GM21526 (cell line): ENCODE data around the gene ZNF853.
"Not testable (repeated sequence)": the region's sequence is repeated elsewhere in the genome, so short reads cannot be mapped to it uniquely, and the experiment has no call there.

ENCODE experiments used
- ATAC-seq: cut with Tn5 transposase; IDR thresholded peaks from one replicate; pipeline ENCODE4 v1.9.1; 2021; ENCODE audit warnings: moderate library complexity; ENCODE audit not compliant: unreplicated experiment, low FRiP score

The ZNF853 gene

GRCh38 chr7:6634971-6635370 is 19.6 kb downstream of the ZNF853 start:
- not testable (repeated sequence) for ATAC-seq

- ATAC-seq: peak; percentile 50
Observed at GRCh38 chr7:6636741-6637543, 21.5 kb downstream of the ZNF853 start, which contains the start of gene ZNF316. Gene ZNF316, plus strand, starts transcription at chr7:6637318. Its CDS starts 5,092 bp downstream, at chr7:6642410.

DNA sequence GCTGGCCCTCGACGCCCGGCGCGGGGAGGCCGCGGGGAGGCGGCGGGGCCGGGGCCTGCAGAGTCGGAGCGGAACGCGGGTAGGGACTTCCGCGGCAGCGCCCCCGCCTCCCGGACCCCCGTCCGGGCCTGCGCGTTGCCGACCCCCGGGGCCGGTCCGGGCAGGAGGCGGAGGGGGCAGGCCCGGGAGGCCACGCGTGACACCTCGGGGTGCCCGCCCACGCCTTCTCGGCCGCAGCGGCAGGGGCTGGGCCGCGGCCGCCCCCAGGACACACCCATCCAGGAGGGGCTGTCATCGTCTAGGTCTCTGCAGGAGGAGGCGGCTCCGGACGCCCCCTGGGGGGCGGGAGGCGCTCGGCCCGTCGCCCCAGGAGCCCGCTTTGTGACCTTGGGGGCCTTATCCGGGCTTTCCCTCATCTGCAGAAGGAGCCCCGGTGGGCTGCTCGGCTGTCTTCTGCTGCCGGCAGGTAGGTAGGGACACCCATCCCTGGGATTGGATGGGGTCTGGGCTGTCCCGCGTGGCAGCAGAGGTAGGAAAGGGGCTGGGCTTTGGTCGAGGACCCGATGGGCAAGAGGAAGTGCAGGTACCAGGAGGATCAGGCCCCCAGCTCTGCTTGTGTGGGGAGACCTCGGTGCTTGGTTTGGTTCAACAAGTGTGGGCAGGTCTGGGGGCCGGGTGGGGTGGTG is 22.3 kb downstream of the ZNF853 start:
- peak; percentile 65 for ATAC-seq

DNA sequence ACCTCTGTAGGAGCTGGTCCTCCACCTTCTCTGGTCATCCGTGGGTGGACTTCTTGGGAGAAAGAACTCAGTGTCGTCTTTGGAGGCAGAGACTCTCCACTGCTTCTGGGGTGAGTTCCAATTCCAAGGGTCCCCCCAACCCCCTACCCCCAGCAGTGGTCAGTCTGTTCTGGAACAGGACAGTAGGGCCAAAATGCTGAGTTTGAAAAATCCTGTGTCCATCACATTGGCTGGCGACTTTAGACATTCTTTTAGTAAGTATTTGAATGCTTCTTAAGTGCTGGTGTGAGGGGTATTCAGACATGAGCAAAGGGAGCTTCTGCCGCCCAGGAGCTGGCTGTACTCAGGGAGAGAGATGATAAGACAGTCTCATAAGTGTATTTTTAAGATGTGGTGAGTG is 23.6 kb downstream of the ZNF853 start:
- no peak for ATAC-seq

- no peak for ATAC-seq
Observed at GRCh38 chr7:6639627-6640026, 24.2 kb downstream of the ZNF853 start.

DNA sequence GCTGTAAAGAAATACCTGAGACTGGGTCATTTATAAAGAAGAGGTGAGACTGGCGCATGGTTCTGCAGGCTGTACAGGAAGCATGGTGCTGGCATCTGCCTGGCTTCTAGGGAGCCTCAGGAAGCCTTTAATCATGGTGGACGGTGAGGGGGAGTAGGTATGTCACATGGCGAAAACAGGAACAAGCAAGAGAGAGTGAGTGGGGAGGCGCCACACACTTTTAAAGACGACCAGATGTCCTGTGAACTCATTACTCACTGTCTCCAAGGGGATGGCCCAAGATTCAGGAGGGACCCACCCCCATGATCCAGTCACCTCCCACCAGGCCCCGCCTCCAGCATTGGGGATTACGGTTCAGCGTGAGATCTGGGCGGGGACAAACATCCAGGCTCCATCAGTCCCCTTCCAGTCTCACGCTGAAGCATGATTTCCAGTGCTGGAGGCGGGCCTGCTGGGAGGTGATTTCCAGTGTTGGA is 24.9 kb downstream of the ZNF853 start:
- no peak for ATAC-seq

- no peak for ATAC-seq
Observed at GRCh38 chr7:6641305-6642035, 26.1 kb downstream of the ZNF853 start.

DNA sequence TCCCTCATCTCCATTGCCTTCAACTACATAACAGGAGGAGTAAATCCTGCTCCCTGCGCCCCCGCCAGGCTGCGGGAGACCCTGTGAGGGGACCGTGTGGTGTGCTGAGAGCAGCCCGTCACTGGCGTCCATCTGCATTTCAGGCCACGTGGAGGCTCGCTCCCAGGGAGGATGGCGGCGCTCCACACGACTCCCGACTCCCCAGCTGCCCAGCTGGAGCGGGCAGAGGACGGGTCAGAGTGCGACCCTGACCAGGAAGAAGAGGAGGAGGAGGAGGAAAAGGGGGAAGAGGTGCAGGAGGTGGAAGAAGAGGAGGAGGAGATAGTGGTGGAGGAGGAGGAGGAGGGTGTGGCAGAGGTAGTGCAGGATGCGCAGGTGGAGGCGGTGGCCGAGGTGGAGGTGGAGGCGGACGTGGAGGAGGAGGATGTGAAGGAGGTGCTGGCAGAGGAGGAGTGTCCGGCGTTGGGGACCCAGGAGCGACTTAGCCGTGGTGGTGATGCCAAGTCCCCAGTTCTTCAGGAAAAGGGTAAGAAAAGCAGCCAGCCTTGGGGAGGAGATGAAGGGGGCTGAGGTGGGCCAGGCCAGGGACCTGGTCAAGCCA is 26.9 kb downstream of the ZNF853 start:
- no peak for ATAC-seq

DNA sequence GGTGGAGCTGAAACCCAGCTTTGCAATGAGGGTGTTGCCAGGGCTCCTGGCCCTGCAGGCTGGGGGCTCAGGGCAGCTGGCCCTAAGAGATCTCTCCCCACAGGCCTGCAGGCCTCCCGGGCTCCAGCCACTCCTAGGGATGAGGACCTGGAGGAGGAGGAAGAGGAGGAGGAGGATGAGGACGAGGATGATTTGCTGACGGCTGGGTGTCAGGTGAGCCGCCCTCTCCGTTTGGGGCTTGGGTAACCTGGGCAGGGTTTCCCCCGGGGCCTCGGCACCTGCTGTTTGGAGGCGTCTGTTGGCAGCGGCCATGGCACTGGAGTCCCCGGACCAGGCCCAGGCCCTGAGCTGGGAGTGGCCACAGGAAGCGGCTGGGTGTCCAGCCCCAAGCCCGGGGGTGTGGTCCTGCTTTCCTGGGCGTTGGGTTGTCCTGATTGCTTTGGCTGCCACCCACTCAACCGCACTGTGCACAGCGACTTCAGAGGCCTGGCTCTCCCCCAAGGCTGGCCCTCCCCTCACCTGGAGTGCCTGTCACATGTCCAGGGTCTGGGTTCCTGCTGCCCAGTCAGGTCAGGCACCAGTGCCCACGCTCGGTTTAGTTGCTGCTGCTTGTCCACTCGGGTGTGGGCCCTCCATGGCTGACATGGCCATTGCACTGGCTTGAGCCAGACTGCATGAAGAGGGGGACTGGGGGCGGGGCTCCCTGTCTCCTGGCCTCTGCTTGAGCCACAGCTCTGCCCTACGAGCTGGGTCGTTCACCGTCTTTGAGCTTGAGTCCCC is 27.6 kb downstream of the ZNF853 start:
- no peak for ATAC-seq

GRCh38 chr7:6643915-6644625 is 28.7 kb downstream of the ZNF853 start:
- no peak for ATAC-seq

- ATAC-seq: no peak
Observed at GRCh38 chr7:6644728-6645127, 29.3 kb downstream of the ZNF853 start.

- ATAC-seq: no peak
Observed at GRCh38 chr7:6646465-6646864, 31.1 kb downstream of the ZNF853 start.

DNA sequence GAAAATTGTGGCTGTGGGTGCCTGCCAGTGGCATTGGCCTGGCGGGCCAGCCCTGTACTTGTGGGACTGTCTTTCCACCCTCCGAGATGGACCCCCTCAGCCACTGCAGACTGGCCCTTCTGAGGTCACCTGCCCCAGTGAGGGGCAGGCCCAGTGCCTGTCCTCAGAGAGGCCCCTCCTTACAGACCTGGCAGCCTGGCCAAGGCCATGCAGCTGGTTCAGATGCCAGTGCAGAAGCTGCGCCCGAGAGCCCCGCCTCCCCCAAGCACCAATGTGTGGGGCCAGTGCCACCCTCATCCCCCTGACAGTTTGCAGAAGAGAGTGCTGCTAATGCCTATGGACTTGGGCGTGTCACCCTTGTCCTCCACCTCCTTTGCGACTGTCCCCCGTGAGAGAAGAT is 31.7 kb downstream of the ZNF853 start:
- ATAC-seq: no peak

GRCh38 chr7:6647541-6647940 is 32.1 kb downstream of the ZNF853 start:
- no peak for ATAC-seq

GRCh38 chr7:6648066-6648814 is 32.8 kb downstream of the ZNF853 start:
- ATAC-seq: no peak

DNA sequence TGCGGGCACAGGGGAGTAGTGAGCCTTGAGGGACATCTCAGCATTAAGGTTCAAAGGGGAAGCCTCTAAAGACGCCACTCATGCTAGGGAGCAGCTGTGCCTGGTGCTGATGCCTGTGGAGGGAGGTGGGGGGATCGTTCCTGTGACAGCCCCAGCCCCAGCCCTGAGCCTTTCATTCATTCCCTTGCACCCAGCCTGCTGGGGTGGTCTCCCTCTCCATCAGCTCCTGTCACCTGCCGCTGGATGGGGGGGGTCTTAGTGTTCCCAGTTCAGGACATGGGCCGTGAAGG is 33.4 kb downstream of the ZNF853 start:
- ATAC-seq: no peak

GRCh38 chr7:6649241-6649961 is 34.0 kb downstream of the ZNF853 start:
- ATAC-seq: no peak

DNA sequence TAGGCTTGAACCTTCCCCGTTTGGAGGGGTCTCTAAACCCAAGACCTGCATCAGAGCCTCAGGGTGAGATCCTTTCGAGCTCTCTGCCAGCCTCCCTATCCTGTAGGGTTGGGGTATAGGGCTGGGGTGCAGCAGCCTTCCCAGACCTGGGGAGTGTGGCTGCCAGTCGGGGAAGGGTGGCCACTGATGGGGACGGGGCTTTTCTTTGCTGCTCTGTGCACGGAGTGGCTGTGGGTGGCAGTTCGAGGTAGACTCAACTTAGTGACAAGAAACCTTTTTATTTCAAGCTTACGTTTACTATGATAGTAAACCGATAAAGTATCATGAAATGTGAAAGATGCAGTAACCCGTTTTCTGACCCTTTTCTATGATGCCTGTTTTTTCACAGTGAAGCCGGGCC is 34.7 kb downstream of the ZNF853 start:
- ATAC-seq: no peak
